Activated CD4-positive, CD25-positive, alpha-beta regulatory T cell treated with anti-CD3 and anti-CD28 coated beads, Interleukin-2, amount 50 U/mL, for 16 hours (primary cell): ENCODE results near the gene NFKB2.

ENCODE experiments used
- DNase-seq: peaks from one replicate; pipeline ENCODE4 v3.0.0-alpha.2; 2020; ENCODE audit warnings: low read depth, low spot score

NFKB2 gene

GRCh38 chr10:102451105-102451969 lies 55.8 kb downstream of the NFKB2 start, which contains the start of gene C10orf95:
C10orf95 (minus strand) TSS chr10:102451543; CDS start chr10:102451093, 450 bp downstream.
- no peak for DNase-seq
